ENCODE measurements around the gene PSEN2. TPM values are rescaled to one million over a fixed set of nuclear protein-coding genes. Genes with fewer than 3 reads are reported as not detected.

Gene PSEN2
- total RNA-seq, 4 donors from 2014 or later = 37.8 to 56.9 (median 47.1) TPM

- no peaks in the 10 kb centered on the region for H3K9me3 ChIP-seq
- no peaks in the 10 kb centered on the region for H3K27me3 ChIP-seq
- intact Hi-C loops (cut with DNase I) = no loop called here
- peaks cover 0 to 10% (median 3%) of the 10 kb centered on the region in 4 donors for H3K4me1 ChIP-seq
- no CpG with 5 or more reads among the region's 3 CpGs for WGBS
- H3K27ac ChIP-seq (replicated peaks in 1 of 4) = no peak overlapping the region
- peaks cover 53 to 100% (median 84%) of the 10 kb centered on the region in 4 donors for H3K36me3 ChIP-seq
- H3K4me3 ChIP-seq = no peak overlapping the region
- DNase-seq (ENCODE audit: extremely low spot score) = no peak
- no peak for TF ChIP-seq CTCF (IDR thresholded peaks at IDR 0.05)
- no peak for TF ChIP-seq POLR2AphosphoS5 (IDR thresholded peaks at IDR 0.05)
- TF ChIP-seq POLR2A (IDR thresholded peaks at IDR 0.05; ENCODE audit: low read depth) = no peak
- no peak for TF ChIP-seq EP300 (IDR thresholded peaks at IDR 0.05)
Observed at GRCh38 chr1:226894826-226895225, 24.4 kb downstream of the PSEN2 start.

- DNase-seq (ENCODE audit: extremely low spot score) = no peak
- H3K4me1 ChIP-seq = peaks cover 0 to 10% (median 3%) of the 10 kb centered on the region in 4 donors
- H3K36me3 ChIP-seq = peaks cover 52 to 100% (median 84%) of the 10 kb centered on the region in 4 donors
- H3K27ac ChIP-seq (replicated peaks in 1 of 4) = no peak overlapping the region
- TF ChIP-seq CTCF (IDR thresholded peaks at IDR 0.05) (no peak), POLR2AphosphoS5 (IDR thresholded peaks at IDR 0.05) (no peak), POLR2A (IDR thresholded peaks at IDR 0.05; ENCODE audit: low read depth) (no peak), EP300 (IDR thresholded peaks at IDR 0.05) (no peak)
- 81% methylated on average over 11 of the region's 11 CpGs for WGBS
- H3K27me3 ChIP-seq = no peaks in the 10 kb centered on the region
- H3K9me3 ChIP-seq = no peaks in the 10 kb centered on the region
- H3K4me3 ChIP-seq = no peak overlapping the region
- intact Hi-C loops (cut with DNase I) = no loop called here
Observed at GRCh38 chr1:226895644-226896043, 25.2 kb downstream of the PSEN2 start.

GRCh38 chr1:226898246-226898645, 27.8 kb downstream of the PSEN2 start:
- Histone ChIP-seq H3K4me3 (no peak overlapping the region), H3K27me3 (no peaks in the 10 kb centered on the region), H3K27ac (replicated peaks in 1 of 4) (no peak overlapping the region), H3K9me3 (no peaks in the 10 kb centered on the region), H3K36me3 (peaks cover 44 to 81% (median 66%) of the 10 kb centered on the region in 4 donors), H3K4me1 (peaks cover 0 to 5% (median 1%) of the 10 kb centered on the region in 4 donors)
- no peak for TF ChIP-seq POLR2AphosphoS5 (IDR thresholded peaks at IDR 0.05)
- no peak for TF ChIP-seq CTCF (IDR thresholded peaks at IDR 0.05)
- TF ChIP-seq EP300 (IDR thresholded peaks at IDR 0.05) = no peak
- no peak for TF ChIP-seq POLR2A (IDR thresholded peaks at IDR 0.05; ENCODE audit: low read depth)
- DNase-seq (ENCODE audit: extremely low spot score) = no peak
- intact Hi-C loops (cut with DNase I) = no loop called here
- 100% methylated on average over 3 of the region's 3 CpGs for WGBS

- no peaks in the 10 kb centered on the region for H3K27me3 ChIP-seq
- peak overlapping the region in 1 of 4 donors; percentile 72 for H3K27ac ChIP-seq (replicated peaks in 1 of 4)
- TF ChIP-seq POLR2A (IDR thresholded peaks at IDR 0.05; ENCODE audit: low read depth) (no peak), CTCF (IDR thresholded peaks at IDR 0.05) (no peak), EP300 (IDR thresholded peaks at IDR 0.05) (no peak), POLR2AphosphoS5 (IDR thresholded peaks at IDR 0.05) (no peak)
- peaks cover 22 to 53% (median 36%) of the 10 kb centered on the region in 4 donors for H3K36me3 ChIP-seq
- DNase-seq (ENCODE audit: extremely low spot score) = no peak
- no peak overlapping the region for H3K4me3 ChIP-seq
- H3K4me1 ChIP-seq = peaks cover 8 to 22% (median 17%) of the 10 kb centered on the region in 4 donors
- WGBS = 68% methylated on average over 4 of the region's 4 CpGs
- H3K9me3 ChIP-seq = no peaks in the 10 kb centered on the region
- intact Hi-C loops (cut with DNase I) = no loop called here
Observed at GRCh38 chr1:226901421-226901820, 31.0 kb downstream of the PSEN2 start.

- intact Hi-C loops (cut with DNase I) = no loop called here
- TF ChIP-seq POLR2A (IDR thresholded peaks at IDR 0.05; ENCODE audit: low read depth) (no peak), CTCF (IDR thresholded peaks at IDR 0.05) (no peak), POLR2AphosphoS5 (IDR thresholded peaks at IDR 0.05) (no peak), EP300 (IDR thresholded peaks at IDR 0.05) (no peak)
- Histone ChIP-seq H3K27ac (replicated peaks in 1 of 4) (peak overlapping the region in 3 of 4 donors; percentile 64 to 82 (median 72)), H3K9me3 (no peaks in the 10 kb centered on the region), H3K36me3 (peaks cover 19 to 41% (median 27%) of the 10 kb centered on the region in 4 donors), H3K27me3 (no peaks in the 10 kb centered on the region), H3K4me1 (peaks cover 8 to 22% (median 17%) of the 10 kb centered on the region in 4 donors), H3K4me3 (no peak overlapping the region)
- DNase-seq (ENCODE audit: extremely low spot score) = no peak
- 94% methylated on average over 4 of the region's 4 CpGs for WGBS
Observed at GRCh38 chr1:226902601-226903000, 32.2 kb downstream of the PSEN2 start.

Data from esophagus muscularis mucosa (tissue), 4 donors.